GM18502 (cell line): ENCODE measurements around the gene GP9.
"Not testable (repeated sequence)": the region's sequence is repeated elsewhere in the genome, so short reads cannot be mapped to it uniquely, and the experiment has no call there.

Source experiments
- ATAC-seq: cut with Tn5 transposase; IDR thresholded peaks from one replicate; pipeline ENCODE4 v1.9.1; 2021; ENCODE audit warnings: mild to moderate bottlenecking; ENCODE audit not compliant: unreplicated experiment, poor library complexity

Gene GP9

GRCh38 chr3:129065720-129066073, 5.1 kb downstream of the GP9 start:
- ATAC-seq = no peak

GRCh38 chr3:129067719-129068118, 7.1 kb downstream of the GP9 start:
- ATAC-seq = not testable (repeated sequence)

GRCh38 chr3:129068291-129068886, 7.8 kb downstream of the GP9 start:
- ATAC-seq = no peak

DNA sequence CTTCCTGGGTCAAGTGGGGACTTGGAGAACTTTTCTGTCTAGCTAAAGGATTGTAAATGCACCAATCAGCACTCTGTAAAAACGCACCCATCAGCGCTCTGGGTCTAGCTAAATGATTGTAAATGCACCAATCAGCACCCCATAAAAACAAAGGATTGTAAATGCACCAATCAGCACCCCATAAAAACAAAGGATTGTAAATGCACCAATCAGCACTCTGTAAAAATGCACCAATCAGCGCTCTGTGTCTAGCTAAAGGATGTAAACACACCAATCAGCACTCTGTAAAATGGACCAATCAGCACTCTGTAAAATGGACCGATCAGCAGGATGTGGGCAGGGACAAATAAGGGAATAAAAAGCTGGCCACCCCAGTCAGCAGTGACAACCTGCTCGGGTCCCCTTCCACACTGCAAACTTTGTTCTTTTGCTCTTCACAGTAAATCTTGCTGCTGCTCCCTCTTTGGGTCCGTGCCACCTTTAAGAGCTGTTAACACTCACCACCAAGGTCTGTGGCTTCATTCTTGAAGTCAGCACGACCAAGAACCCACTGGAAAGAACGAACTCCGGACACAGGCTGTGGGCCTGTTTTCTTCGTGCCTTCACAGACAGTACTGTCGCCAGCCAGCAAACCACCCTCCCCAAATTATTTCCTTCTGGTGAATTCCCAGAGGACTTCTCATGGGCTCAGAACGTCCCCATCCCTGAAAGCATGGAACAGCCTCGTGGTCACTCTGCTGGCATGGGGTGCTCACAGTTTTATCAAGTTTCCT, 8.9 kb downstream of the GP9 start:
- not testable (repeated sequence) for ATAC-seq

DNA sequence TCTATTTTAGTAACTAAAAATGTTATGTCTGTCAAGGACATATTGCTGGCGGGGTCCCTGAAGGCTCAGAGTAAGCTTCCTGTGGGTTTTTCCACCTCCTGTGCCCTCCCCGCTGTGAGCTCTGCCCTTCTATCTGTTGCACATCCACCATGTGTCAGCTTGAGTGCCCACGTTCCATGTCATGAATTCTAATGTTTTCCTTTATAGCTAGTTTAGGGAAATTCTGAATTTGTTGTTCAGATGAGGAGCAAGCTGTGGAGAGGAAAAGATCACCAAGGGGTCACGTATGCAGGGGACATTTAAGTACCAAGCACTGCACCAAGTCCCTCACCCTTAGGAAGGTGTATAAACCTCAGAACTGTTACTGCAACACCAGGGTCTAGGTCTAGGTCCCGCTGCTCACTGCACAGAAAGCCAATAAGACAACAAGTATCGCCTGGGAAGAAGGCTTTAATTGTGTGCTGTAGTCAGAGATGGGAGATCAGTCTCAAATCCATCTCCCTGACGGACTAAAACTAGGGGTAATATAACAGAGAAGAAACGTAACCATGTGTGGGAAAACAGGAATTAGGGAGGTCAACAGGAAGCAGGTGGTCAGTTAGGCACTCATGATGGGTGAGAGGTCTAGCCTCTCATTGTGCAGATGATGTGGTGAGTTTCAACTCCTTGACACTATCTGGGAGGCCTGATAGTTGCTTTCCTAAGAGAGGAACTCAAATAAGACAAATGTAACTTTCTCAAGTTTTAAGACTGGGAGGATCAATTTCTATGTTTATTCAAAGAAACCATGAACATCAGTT, 9.7 kb downstream of the GP9 start:
- ATAC-seq = no peak

GRCh38 chr3:129077222-129077621, 16.6 kb downstream of the GP9 start:
- ATAC-seq = no peak

GRCh38 chr3:129078510-129078909, 17.9 kb downstream of the GP9 start:
- ATAC-seq = no peak

GRCh38 chr3:129081503-129081902, 20.9 kb downstream of the GP9 start:
- ATAC-seq = no peak

GRCh38 chr3:129082026-129082425, 21.4 kb downstream of the GP9 start:
- ATAC-seq = no peak

DNA sequence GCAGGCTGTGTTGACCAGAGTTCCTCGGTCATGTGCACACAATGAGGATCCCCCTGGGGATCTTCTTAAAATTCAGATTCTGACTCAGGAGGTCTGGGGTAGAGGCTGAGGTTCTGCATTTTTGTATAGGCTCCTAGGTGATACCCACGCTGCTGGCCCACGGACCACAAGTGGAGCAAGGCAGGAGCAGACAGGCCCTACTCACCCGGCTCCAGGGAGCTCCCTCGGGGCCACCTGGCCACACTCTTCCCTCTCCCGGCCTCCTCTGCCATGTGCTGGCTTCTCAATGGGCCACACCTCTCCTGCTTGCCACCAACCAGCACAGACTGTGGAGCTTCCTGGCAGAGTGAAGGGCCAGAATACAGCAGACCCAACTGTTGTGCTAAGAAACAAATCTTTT, 23.9 kb downstream of the GP9 start:
- no peak for ATAC-seq

- ATAC-seq = no peak
These were observed 24.7 kb downstream of the GP9 start for GRCh38 chr3:129085165-129085715.

DNA sequence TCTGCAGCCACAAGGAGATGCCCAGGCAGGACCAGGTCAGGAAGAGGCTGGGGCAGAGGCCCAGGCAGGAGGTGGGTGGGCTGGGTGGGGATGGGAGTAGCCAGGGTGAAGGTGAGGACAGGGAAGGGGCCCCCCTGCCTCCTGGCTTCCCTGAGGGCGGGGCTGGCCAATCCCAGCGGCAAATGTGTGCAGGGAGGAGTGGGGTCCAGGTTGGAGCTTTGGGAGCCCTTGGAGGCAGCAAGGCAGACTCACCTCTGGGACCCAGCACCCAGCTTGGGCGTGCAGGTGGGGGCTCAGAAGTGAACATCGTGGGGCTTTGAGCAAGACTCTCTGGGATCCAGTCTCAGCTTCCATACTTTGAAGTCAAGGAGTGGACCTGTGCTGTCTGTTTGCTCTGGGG, 25.2 kb downstream of the GP9 start:
- ATAC-seq = no peak

GRCh38 chr3:129087138-129087702, 26.6 kb downstream of the GP9 start:
- ATAC-seq = no peak

- not testable (repeated sequence) for ATAC-seq
These were observed 27.3 kb downstream of the GP9 start for GRCh38 chr3:129087904-129088303.

- not testable (repeated sequence) for ATAC-seq
These were observed 27.7 kb downstream of the GP9 start for GRCh38 chr3:129088312-129088711.

DNA sequence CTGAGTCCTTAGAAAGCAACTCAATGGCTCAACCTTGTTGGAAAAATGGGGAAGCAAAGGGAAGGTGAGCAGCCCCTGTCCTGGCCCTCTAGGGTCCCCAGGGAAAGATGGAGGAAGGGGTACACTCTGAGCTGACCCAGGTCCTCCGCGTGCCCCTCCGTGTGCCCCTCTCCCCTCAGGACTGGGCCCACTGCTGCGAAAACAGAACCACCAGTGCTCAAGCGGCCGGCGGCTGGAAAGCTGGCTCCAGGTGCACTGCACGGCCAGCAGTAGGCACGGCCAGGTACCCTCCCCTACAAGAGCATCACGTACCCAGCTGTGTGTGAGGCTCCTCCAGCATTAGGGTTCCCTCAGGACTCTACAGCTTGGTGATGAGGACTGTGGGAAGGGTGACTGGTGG, 34.7 kb downstream of the GP9 start:
- no peak for ATAC-seq

- ATAC-seq = no peak
These were observed 39.7 kb downstream of the GP9 start for GRCh38 chr3:129100274-129100673.

- ATAC-seq = no peak
These were observed 41.0 kb downstream of the GP9 start for GRCh38 chr3:129101370-129102138.

- ATAC-seq = no peak
These were observed 42.7 kb downstream of the GP9 start for GRCh38 chr3:129103296-129103695.

- ATAC-seq = no peak
These were observed 43.5 kb downstream of the GP9 start for GRCh38 chr3:129104051-129104450.
